ENCODE measurements around the gene ALLC.
"Not testable (repeated sequence)": the region's sequence is repeated elsewhere in the genome, so short reads cannot be mapped to it uniquely, and the experiment has no call there.

ALLC gene

GRCh38 chr2:3657881-3658280 is at the start of gene ALLC:
Gene ALLC, plus strand, starts transcription at chr2:3658200. Its CDS starts 12,958 bp downstream, at chr2:3671158.
- DNase-seq: no peak

GRCh38 chr2:3608373-3609278 is 49.4 kb upstream of the ALLC start:
- DNase-seq: no peak

GRCh38 chr2:3609279-3609673 is 48.7 kb upstream of the ALLC start:
- not testable (repeated sequence) for DNase-seq

- no peak for DNase-seq
These were observed 47.6 kb upstream of the ALLC start for GRCh38 chr2:3610415-3610814.

- no peak for DNase-seq
These were observed 47.0 kb upstream of the ALLC start for GRCh38 chr2:3610881-3611505.

- DNase-seq: no peak
These were observed 46.4 kb upstream of the ALLC start for GRCh38 chr2:3611589-3611988.

GRCh38 chr2:3612639-3613523 is 45.1 kb upstream of the ALLC start:
- DNase-seq: no peak

GRCh38 chr2:3613524-3613905 is 44.5 kb upstream of the ALLC start:
- no peak for DNase-seq

- not testable (repeated sequence) for DNase-seq
These were observed 43.3 kb upstream of the ALLC start for GRCh38 chr2:3614743-3615142.

GRCh38 chr2:3615541-3616200 is 42.3 kb upstream of the ALLC start:
- DNase-seq: not testable (repeated sequence)

- DNase-seq: not testable (repeated sequence)
These were observed 41.4 kb upstream of the ALLC start for GRCh38 chr2:3616435-3617197.

GRCh38 chr2:3617198-3617890 is 40.7 kb upstream of the ALLC start:
- no peak for DNase-seq

- DNase-seq: no peak
These were observed 39.6 kb upstream of the ALLC start for GRCh38 chr2:3618367-3618766.

- no peak for DNase-seq
These were observed 39.0 kb upstream of the ALLC start for GRCh38 chr2:3619033-3619432.

- DNase-seq: not testable (repeated sequence)
These were observed 38.3 kb upstream of the ALLC start for GRCh38 chr2:3619661-3620060.

- no peak for DNase-seq
These were observed 37.2 kb upstream of the ALLC start for GRCh38 chr2:3620834-3621233.

GRCh38 chr2:3622967-3623366 is 35.0 kb upstream of the ALLC start:
- no peak for DNase-seq

- DNase-seq: no peak
These were observed 33.8 kb upstream of the ALLC start for GRCh38 chr2:3624059-3624794.

- no peak for DNase-seq
These were observed 32.8 kb upstream of the ALLC start for GRCh38 chr2:3625186-3625585.

GRCh38 chr2:3626118-3626811 is 31.7 kb upstream of the ALLC start:
- no peak for DNase-seq
